Upper lobe of left lung (tissue), 6 donors: Measurements from ENCODE around the gene VEZT. TPM values are rescaled to one million over a fixed set of nuclear protein-coding genes. Genes with fewer than 3 reads are reported as not detected.

Experiments
- ATAC-seq, 2 donors: fragments of 200-7000 bp; cut with Tn5 transposase; one replicate each; pipeline ENCODE4 v1.9.1; 2022; ENCODE audit warnings: mild to moderate bottlenecking in 2 of 2, moderate library complexity in 2 of 2; ENCODE audit not compliant: low FRiP score in 2 of 2
- DNase-seq, 2 donors: peaks; one replicate each; pipeline ENCODE4 v3.0.0-alpha.2; 2019 to 2020
- H3K27ac ChIP-seq, 4 donors: fragments of 200-600 bp; sonication (generic); one replicate each; pipeline ENCODE4 v1.5.1; 2016 to 2019
- H3K27me3 ChIP-seq, 4 donors: fragments of 200-600 bp; sonication (generic); one replicate each; pipeline ENCODE4 v1.5.1; 2017 to 2019
- H3K36me3 ChIP-seq, 4 donors: fragments of 200-600 bp; sonication (generic); one replicate each; pipeline ENCODE4 v1.5.1; 2016 to 2019
- H3K4me1 ChIP-seq, 4 donors: fragments of 200-600 bp; sonication (generic); one replicate each; pipeline ENCODE4 v1.5.1; 2018 to 2019
- H3K4me3 ChIP-seq, 4 donors: fragments of 200-600 bp; sonication (generic); one replicate each; pipeline ENCODE4 v1.5.1; 2017 to 2019; ENCODE audit warnings: mild to moderate bottlenecking in 2 of 4, moderate library complexity in 1 of 4
- H3K9me3 ChIP-seq, 4 donors: fragments of 200-600 bp; sonication (generic); one replicate each; pipeline ENCODE4 v1.5.1; 2018 to 2019
- CTCF ChIP-seq, 6 experiments: fragments of 450-650 bp in 4 of 6; fragments of 200-600 bp in 2 of 6; sonication (generic) in 2 of 6; IDR thresholded peaks; one replicate each; pipeline ENCODE4 v1.5.1; 2016 to 2019; ENCODE audit warnings: antibody characterized with exemption in 6 of 6
- EP300 ChIP-seq, 4 donors: sonication (generic); formaldehyde crosslinking; IDR thresholded peaks; one replicate each; pipeline ENCODE4 v1.5.1; 2017; ENCODE audit warnings: antibody characterized with exemption in 4 of 4, control low read depth in 2 of 4
- POLR2A ChIP-seq, 4 donors: fragments of 450-650 bp; IDR thresholded peaks; one replicate each; pipeline ENCODE4 v1.5.1; 2016 to 2017; ENCODE audit warnings: antibody characterized with exemption in 4 of 4, mild to moderate bottlenecking in 2 of 4
- POLR2AphosphoS5 ChIP-seq, 2 donors: sonication (generic); formaldehyde crosslinking; IDR thresholded peaks; one replicate each; pipeline ENCODE4 v1.5.1; 2017; ENCODE audit warnings: antibody characterized with exemption in 2 of 2
- WGBS, 2 donors: methylation state at CpG; one replicate each; pipeline ENCODE4 v1.1.5; 2017 to 2018; 5-methylcytosine and 5-hydroxymethylcytosine counted together
- total RNA-seq, 6 donors: library from RNA; depleted of rRNA in 4 of 6; stranded (reverse); fragments of >200 nt in 4 of 6; gene quantifications; one replicate each; pipeline versions ENCODE4 v1.1.0 to v1.2.1, GENCODE V29; 2016 to 2021
- donor health status: DM: no; HTN: no; CAD: no; lungs with moderate emphysema.
- donor health status: DM: no; HTN: yes; CAD: no; lungs with severe emphysema.

Gene VEZT
- total RNA-seq, 6 donors from 2014 or later, result 29.6 to 119 (median 69.5) TPM

GRCh38 chr12:95339086-95339788, 121.6 kb downstream of the VEZT start:
- no peaks in the 10 kb centered on the region for H3K27me3 ChIP-seq
- no peak for TF ChIP-seq EP300 (IDR thresholded peaks at IDR 0.05)
- TF ChIP-seq CTCF (IDR thresholded peaks at IDR 0.05), result no peak
- no peak for TF ChIP-seq POLR2AphosphoS5 (IDR thresholded peaks at IDR 0.05)
- no peak for TF ChIP-seq POLR2A (IDR thresholded peaks at IDR 0.05)
- H3K9me3 ChIP-seq, result no peaks in the 10 kb centered on the region
- H3K27ac ChIP-seq, result no peak overlapping the region
- H3K36me3 ChIP-seq, result no peaks in the 10 kb centered on the region
- WGBS, 2 donors, result 85 to 96% methylated on average over 2 of the region's 2 CpGs
- no peak overlapping the region for H3K4me3 ChIP-seq
- H3K4me1 ChIP-seq, result peaks cover 5 to 12% (median 10%) of the 10 kb centered on the region in 4 donors
- no peak for ATAC-seq
- DNase-seq, result no peak

GRCh38 chr12:95342008-95342407, 124.4 kb downstream of the VEZT start:
- Histone ChIP-seq H3K27ac (no peak overlapping the region), H3K4me3 (no peak overlapping the region), H3K4me1 (no peaks in the 10 kb centered on the region), H3K9me3 (no peaks in the 10 kb centered on the region), H3K27me3 (no peaks in the 10 kb centered on the region), H3K36me3 (no peaks in the 10 kb centered on the region)
- no peak for ATAC-seq
- no peak for DNase-seq
- no peak for TF ChIP-seq POLR2AphosphoS5 (IDR thresholded peaks at IDR 0.05)
- no peak for TF ChIP-seq POLR2A (IDR thresholded peaks at IDR 0.05)
- TF ChIP-seq EP300 (IDR thresholded peaks at IDR 0.05), result no peak
- TF ChIP-seq CTCF (IDR thresholded peaks at IDR 0.05), result no peak
- 89 to 100% methylated on average over 1 of the region's 1 CpG for WGBS, 2 donors

- Histone ChIP-seq H3K4me1 (no peaks in the 10 kb centered on the region), H3K27me3 (no peaks in the 10 kb centered on the region), H3K4me3 (no peak overlapping the region), H3K9me3 (no peaks in the 10 kb centered on the region), H3K27ac (no peak overlapping the region), H3K36me3 (no peaks in the 10 kb centered on the region)
- no peak for DNase-seq
- TF ChIP-seq EP300 (IDR thresholded peaks at IDR 0.05) (no peak), POLR2A (IDR thresholded peaks at IDR 0.05) (no peak), POLR2AphosphoS5 (IDR thresholded peaks at IDR 0.05) (no peak), CTCF (IDR thresholded peaks at IDR 0.05) (no peak)
- ATAC-seq, result no peak
- 82 to 89% methylated on average over 6 of the region's 6 CpGs for WGBS, 2 donors
These were observed 126.0 kb downstream of the VEZT start for GRCh38 chr12:95343461-95344230.

GRCh38 chr12:95349291-95349690, 131.7 kb downstream of the VEZT start:
- DNase-seq (no peak), ATAC-seq (no peak)
- TF ChIP-seq CTCF (IDR thresholded peaks at IDR 0.05) (no peak), POLR2A (IDR thresholded peaks at IDR 0.05) (no peak), EP300 (IDR thresholded peaks at IDR 0.05) (no peak)
- Histone ChIP-seq H3K36me3 (no peaks in the 10 kb centered on the region), H3K27me3 (no peaks in the 10 kb centered on the region), H3K4me3 (no peak overlapping the region), H3K9me3 (no peaks in the 10 kb centered on the region), H3K4me1 (no peaks in the 10 kb centered on the region), H3K27ac (no peak overlapping the region)
- WGBS, 2 donors, result 95% methylated on average over 6 to 7 of the region's 7 CpGs
